GM21576 (cell line): ENCODE results near the gene MSI2.

Experiments used
- ATAC-seq: cut with Tn5 transposase; IDR thresholded peaks from one replicate; pipeline ENCODE4 v1.9.1; 2021; ENCODE audit warnings: mild to moderate bottlenecking, moderate library complexity; ENCODE audit not compliant: unreplicated experiment

The MSI2 gene

GRCh38 chr17:57468932-57469775 lies 212.8 kb downstream of the MSI2 start:
- ATAC-seq, result no peak

GRCh38 chr17:57470906-57471305 lies 214.6 kb downstream of the MSI2 start:
- ATAC-seq, result no peak

- no peak for ATAC-seq
Observed at GRCh38 chr17:57471868-57472368, 215.6 kb downstream of the MSI2 start.

- ATAC-seq, result no peak
Observed at GRCh38 chr17:57475796-57476195, 219.5 kb downstream of the MSI2 start.

GRCh38 chr17:57477522-57478362 lies 221.4 kb downstream of the MSI2 start:
- ATAC-seq, result no peak

GRCh38 chr17:57478478-57479250 lies 222.3 kb downstream of the MSI2 start:
- ATAC-seq, result no peak

GRCh38 chr17:57480438-57481196 lies 224.3 kb downstream of the MSI2 start:
- no peak for ATAC-seq

- ATAC-seq, result no peak
Observed at GRCh38 chr17:57481910-57482391, 225.6 kb downstream of the MSI2 start.

GRCh38 chr17:57482657-57483056 lies 226.3 kb downstream of the MSI2 start:
- ATAC-seq, result no peak

GRCh38 chr17:57484081-57484666 lies 227.9 kb downstream of the MSI2 start:
- no peak for ATAC-seq

GRCh38 chr17:57484826-57485565 lies 228.7 kb downstream of the MSI2 start:
- ATAC-seq, result no peak

- no peak for ATAC-seq
Observed at GRCh38 chr17:57485566-57485865, 229.2 kb downstream of the MSI2 start.

GRCh38 chr17:57485916-57486881 lies 229.9 kb downstream of the MSI2 start:
- ATAC-seq, result no peak

- no peak for ATAC-seq
Observed at GRCh38 chr17:57486882-57487301, 230.6 kb downstream of the MSI2 start.

GRCh38 chr17:57487573-57487972 lies 231.2 kb downstream of the MSI2 start:
- no peak for ATAC-seq

GRCh38 chr17:57488856-57489255 lies 232.5 kb downstream of the MSI2 start:
- no peak for ATAC-seq

GRCh38 chr17:57489321-57489720 lies 233.0 kb downstream of the MSI2 start:
- no peak for ATAC-seq
